ENCODE data around the gene SOX13.
"Not testable (repeated sequence)": the region's sequence is repeated elsewhere in the genome, so short reads cannot be mapped to it uniquely, and the experiment has no call there.

SOX13 gene

DNA sequence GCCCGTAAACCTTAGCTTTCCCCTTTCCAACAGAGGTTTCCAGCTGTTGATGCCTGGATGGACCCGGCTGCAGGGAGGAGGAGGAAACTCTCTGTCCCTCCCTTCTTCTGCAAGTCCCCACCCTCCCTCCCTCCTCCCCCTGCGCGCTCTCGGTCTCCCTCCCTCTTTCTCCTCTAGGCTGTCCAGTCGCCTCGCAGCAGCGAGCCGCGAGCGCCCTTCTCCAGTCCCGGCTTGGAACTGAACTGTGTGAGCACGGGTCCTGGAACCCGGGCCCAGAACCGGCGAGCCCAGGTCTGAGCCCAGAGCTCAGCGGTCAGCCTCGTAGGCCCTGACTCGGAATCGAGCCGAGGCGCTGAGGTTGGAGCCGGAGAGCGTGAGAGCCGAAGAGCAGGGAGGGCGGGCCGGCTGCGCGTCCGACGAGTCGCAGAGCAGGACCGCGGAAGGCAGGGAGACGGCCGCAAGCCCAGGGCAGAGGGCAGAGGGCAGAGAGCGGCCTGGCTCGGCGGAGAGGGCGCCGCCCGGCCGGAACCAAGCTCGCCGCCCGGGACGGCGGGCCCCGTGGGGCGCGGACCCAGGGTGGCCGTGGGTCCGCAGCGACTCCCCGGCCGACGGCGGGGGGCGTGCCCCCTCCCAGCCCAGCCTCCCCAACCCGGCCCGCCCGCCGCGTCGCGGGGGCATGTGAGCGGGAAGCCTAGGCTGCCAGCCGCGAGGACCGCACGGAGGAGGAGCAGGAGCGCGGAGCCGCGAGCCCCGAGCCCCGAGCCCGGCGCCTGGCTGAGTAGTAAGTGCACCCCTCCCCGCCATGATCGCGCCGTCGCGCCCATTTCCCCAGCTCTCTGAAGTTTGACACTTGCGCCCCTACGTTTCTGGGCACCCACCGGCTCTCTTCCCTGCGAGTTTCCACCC is at the start of gene SOX13:
Gene SOX13 (plus strand): TSS at position 185 of the 906 bp plus-strand sequence. CDS start 39,801 bp downstream, outside the sequence.
- DNase-seq (ENCODE audit: low read depth) = peak; percentile 90

DNA sequence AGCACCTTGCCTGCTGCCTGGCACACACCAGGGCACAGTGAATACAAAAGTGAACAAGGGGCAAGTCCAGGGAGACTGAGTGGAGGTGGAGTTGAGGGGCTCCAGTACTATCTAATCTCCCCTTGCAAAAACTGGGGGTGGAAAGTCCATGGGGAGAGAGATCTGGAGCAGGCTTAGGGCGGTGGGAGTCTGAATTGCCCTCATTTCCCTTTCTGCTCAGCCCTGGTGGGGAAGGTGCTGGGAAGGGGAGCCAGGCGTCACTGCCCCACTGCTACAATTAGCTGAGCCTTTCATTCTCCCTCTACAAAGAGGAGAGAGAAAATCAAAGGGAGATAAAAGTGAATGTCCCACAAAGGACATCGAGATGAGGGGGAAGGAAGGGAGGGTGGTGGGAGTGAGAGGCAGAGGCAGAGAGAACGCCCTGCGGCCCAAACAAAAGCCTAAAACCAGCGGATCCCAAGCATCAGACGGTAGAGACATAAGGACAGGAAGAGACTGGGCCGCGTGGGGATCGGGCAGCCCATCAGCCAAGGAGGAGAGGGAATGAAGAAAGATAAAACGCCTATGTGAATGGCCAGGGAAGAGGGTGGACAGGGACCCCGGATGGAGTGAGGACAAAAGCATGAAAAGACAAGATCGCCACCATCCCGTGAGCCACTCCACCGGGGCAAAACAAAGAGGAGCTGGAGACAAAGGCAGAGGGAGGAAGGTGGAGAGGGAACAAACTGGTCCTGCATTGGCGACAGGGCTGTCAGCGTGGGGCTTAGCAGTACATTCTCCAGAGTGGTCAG is 46.8 kb upstream of the SOX13 start:
- DNase-seq (ENCODE audit: low read depth) = no peak

DNA sequence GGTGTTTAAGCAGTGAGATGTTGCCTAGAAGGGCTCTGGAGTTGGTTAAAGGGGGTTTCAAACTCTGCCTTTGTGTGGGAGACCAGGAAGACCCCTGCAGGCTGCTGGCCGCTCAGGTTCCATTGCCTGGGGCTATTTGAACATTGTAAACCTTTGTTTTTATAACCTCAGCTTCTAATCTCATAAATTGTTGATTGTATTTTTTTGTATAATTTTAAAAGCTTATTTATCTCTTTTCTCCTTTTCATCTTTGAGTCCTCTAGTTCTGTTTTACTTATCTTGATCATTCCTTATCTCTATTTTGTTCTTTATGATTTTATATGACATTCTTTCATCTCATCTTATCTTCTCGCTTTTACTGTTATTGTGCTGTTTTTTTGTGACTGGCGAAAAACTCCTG is 45.5 kb upstream of the SOX13 start:
- DNase-seq (ENCODE audit: low read depth) = no peak

DNA sequence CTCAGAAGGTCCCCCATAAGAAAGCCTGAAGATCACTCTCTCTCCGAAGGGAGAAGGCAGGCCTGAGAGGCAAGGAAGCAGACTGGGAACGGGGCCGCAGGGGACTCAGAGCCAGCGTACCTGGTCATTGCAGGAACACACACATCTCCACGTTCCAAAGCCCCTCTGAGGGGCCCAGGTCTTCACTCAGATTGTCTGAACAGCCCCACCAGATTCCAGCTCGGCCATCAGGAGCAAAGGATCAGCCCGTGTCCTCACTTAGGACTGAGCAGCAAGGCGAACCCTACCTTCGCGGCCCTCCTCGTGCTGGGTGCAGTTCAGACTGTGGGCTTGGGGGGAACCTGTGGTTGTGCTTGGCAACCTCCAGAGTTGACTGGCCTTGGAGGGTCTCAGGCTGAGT is 43.9 kb upstream of the SOX13 start:
- no peak for DNase-seq (ENCODE audit: low read depth)

DNA sequence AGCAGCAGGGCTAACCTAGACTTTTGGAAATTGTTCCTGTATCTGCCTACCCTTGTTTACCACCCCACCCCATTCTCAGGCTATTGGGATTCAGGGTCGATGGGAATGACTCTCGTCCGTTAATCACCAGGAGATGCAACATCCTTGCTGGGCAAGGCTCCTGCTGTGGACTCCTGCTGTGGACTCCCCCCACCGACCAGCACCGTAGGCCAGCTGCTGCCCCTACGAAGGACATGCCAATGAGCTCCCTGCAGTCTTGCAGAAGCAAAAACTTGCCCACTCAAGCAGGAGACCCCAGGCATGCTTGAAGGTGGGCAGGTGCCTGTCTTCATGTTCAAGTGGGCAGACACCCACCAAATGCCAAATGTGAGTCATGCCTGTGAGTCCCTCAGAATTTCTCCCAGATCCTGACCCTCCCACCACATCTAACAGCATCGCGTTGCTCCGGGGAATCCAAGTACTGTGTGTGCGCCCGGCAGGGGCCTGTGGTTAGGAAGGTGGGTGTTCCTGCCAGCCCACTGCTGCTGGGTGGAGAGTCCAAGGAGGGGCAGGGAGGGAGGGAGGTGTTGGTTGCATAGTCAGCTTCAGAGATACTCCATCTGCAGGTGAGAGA is 41.7 kb upstream of the SOX13 start:
- no peak for DNase-seq (ENCODE audit: low read depth)

DNA sequence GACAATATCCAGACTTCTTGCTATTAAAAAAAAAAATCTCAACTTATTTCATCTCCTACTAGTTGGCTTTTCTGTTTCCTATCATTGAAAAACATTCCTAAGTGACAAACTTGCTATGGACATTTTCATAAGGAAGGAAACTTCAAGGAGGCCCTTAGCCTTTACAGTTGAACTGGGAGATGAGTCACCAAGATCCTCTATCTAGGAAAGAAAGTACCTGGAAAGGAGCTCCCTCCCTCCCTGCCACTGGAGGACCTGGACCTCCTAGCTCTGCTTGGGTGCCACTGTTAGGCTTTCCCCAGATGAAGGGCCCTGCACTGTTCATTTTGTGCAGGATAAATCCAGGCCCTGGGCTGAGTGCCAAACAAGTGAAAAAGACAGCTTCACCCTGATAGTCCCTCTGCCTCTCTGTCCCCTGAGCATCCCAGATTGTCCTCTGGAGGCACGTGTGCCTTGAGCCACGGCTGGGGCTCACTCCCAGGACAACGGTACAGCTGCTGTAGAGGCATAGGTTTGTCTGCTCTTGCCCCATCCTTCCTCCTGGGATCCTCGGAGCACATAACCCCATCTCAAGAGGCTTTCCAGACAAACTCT is 40.2 kb upstream of the SOX13 start:
- peak; percentile 26 for DNase-seq (ENCODE audit: low read depth)

DNA sequence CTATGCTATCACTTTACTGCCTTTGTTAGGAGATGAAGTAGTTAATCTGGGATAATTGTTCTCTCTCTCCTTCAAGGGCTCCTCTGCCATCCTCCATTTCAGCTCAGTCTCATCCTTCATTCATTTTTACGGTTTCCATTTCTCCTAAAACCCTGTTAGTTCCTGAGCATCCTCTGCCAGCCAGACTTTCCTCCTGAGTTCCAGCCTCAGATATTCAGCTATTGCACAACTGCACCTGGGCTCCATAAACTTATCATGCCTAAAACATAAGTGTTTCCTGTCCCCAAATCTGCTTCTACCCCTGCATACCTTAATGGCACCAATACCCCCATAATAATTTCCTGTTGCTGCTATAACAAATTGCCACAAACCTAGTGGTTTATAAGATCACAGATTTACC is 39.6 kb upstream of the SOX13 start:
- DNase-seq (ENCODE audit: low read depth) = no peak

DNA sequence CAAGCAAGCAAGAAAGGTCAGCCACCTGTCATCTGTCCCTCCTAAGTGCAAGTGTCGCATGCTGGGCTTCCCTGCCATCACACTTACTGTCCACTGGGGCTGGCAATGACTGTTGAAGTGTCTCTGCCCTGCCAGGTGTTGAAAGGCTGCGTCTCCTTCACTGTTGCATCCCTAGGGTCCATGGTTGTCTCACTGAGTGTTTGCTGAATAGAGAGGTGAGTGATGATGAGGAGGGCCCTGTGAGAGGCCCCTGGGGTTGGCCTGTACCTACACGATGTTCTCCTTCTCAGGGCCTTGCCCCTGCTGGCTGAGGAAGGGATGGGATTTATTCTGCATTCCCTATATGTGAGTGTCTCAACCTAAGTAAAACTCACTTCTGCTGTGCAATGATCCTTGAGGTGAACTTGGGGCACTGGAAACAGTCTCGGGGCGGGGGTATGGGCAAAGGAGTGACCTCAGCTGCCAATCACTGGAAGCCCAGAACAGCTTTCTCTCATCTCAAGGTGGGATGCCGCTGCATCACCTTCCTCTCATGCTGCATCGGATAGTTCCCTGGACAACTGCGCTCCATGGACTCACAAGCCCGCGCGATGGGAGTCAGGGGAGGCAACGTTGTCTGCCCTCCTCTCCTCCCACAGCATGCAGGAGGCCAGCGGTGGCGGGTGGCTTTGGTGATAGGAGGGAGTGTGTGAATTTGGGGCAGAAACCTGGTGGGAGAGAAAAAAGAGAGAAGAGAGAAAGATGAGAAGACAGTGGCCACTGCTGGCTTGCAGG is 35.8 kb upstream of the SOX13 start:
- DNase-seq (ENCODE audit: low read depth) = peak; percentile 12

DNA sequence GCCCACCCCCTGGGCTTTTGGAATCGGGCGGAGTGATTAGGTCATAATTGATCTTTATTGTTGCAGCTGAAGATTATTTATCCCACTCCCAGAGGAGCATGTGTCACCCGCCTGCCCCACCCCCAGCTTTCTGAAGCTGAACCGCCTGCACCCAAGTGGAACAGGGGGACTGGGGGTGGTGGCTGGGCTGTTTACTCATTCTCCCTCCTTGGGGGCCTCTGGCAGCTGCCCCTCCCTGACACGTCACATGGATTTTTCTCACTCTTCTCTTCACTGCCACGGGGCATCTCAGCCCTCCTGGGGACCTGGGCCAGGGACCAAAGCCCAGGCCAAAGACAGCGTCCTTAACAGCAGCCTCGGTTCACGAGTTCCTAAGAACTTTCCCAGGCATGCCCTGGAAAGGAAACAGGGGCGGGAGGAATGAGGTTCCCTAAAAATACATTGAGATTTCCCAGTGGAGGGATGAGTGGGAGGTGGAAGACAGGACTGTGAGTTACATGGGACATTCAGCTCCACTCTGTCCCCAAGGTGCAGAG is 31.6 kb upstream of the SOX13 start:
- no peak for DNase-seq (ENCODE audit: low read depth)

DNA sequence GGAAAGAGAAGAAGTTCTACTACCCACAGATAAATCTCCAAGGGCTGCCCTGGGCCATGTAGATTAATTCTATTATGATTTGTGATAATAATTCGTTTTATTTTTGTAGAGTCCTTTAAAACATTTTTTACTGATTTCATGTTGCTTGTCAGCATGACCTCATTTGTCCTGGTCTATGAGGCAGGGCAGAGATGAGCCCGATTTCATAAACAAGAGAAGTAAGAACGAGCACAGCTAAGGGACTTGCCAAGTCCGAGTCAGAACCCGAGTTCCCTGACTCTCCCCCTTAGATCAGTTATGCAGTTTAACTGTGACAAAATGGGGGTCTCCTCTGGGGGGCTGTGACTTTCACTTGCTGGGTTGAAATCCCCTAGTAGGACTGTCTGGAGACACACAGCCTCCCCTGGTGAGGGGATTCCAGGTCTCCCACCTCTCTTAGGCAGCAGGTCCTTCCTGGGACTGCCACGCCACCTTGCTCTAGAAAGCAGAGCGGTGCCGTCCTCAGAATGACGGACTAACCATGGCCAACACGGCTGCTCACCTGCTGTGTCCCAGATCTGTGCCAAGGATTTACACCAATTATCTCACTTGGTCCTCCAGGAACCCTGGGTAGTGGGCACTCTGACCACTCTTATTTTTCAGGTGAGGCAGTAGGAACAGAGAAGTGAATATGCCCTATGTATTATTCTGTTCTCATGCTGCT is 31.0 kb upstream of the SOX13 start:
- no peak for DNase-seq (ENCODE audit: low read depth)

DNA sequence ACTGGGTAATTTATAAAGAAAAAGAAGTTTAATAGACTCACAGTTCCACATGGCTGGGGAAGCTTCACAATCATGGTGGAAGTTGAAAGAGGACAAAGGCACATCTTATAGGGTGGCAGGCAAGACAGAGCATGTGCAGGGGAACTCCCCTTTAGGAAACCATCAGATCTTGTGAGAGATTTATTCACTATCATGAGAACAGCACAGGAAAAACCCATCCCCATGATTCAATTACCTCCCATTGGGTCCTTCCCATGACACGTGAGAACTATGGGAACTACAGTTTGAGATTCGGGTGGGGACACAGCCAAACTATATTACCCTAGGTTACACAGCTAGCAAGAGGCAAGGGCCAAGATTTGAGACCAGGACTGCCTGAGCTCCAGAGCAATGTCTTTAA is 30.4 kb upstream of the SOX13 start:
- DNase-seq (ENCODE audit: low read depth) = no peak

DNA sequence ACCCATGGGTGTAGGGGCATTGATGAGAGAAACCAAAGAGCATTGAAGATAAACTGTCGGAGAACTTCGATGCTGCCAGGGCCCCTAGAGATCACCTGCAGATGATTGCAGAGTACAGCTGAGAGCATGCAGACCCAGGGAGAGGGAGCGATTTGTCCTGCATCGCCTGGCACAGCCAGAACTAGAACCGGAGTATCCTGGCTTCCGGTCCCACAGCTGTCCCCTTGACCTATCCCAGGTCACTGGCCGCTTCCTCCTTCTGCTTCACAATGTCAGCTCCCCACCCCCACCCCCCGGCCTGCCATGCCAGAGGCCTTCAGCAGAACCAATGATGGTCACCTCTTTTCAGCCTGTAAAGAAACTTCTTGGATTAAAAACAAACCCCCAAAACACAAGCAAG is 29.2 kb upstream of the SOX13 start:
- no peak for DNase-seq (ENCODE audit: low read depth)

DNA sequence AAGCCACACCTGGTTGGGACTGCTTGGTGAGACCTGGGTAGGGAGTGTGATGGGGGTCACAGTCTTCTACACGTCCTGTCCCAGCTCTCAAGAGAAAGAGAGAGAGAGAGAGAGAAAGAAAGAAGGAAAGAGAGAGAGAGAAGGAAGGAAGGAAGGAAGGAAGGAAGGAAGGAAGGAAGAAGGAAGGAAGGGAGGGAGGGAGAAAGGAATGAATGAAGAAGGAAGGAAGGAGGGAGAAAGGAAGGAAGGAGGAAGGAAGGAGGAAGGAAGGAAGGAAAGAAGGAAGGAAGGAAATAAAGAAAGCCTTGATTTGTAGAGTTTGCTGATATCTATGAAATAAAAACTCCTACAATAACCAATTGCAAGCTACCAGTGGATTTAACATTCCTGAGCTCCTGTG is 28.5 kb upstream of the SOX13 start:
- DNase-seq (ENCODE audit: low read depth) = no peak

DNA sequence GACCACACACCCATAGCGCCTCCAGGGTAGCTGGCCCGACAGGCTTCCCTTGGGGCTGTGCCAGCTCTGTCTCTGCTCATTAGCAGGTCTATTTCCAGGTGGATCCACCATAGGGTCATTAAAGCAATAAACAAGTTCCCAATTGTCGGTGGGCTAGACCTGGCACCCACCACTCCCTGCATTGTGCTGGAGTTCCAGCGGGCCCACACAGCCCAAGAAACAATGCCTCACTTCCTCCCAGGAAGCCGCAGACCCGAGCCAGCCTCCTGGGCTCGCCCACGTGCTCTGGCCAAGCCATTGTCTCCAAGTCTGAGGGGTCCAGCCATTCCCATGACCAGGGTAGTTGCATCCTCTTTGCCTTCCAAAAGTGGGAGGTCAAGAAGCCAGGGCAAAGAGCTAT is 27.5 kb upstream of the SOX13 start:
- no peak for DNase-seq (ENCODE audit: low read depth)

DNA sequence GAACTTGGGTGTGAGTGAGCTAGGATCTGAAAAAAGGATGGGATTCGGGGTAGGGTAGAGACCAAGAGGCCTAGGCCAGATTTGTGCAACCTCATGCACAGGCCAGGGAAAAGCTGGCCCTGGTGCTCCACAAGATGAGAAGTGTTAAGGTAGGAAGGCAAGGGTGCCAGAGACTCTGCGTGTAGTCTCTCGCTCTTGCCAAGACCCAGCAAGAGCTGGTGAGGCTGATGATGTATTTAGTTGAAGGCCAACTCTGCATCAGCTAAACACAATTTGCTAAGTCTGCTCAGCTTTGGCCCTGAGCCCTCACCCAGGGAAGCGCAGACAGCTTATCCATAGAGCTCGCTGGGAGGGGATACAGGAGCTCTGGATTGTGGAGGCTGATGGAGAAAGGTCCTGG is 26.6 kb upstream of the SOX13 start:
- DNase-seq (ENCODE audit: low read depth) = no peak

DNA sequence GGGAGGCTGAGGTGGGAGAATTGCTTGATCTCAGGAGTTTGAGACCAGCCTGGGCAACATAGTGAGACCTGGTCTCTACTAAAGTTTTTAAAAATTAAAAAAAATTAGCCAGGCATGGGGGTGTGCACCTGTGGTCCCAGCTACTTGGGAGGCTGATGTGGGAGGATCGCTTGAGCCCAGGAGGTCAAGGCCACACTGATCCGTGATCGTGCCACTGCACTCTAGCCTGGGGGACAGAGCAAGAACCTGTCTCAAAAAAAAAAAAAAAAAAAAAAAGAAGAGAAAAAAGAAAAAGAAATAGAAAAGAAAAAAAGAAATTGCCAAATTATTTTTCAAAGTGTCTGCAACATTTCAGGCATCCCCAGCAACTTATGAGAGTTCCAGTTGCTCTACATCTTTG is 24.1 kb upstream of the SOX13 start:
- DNase-seq (ENCODE audit: low read depth) = not testable (repeated sequence)

DNA sequence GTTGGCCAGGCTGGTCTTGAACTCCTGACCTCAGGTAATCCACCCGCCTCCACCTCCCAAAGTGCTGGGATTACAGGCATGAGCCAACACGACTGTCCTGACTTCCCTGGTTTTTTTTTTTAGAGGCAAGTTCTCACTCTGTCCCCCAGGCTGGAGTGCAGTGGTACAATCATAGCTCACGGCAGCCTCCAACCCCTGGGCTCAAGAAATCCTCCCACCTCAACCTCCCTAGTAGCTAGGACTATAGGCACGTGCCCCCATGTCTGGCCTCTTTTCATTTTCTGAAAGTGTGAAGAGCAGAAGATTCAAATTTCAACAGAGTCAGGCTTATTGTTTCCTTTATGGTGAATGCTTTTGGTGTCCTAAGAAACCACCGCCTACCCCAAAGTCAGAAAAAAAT is 21.7 kb upstream of the SOX13 start:
- DNase-seq (ENCODE audit: low read depth) = no peak

DNA sequence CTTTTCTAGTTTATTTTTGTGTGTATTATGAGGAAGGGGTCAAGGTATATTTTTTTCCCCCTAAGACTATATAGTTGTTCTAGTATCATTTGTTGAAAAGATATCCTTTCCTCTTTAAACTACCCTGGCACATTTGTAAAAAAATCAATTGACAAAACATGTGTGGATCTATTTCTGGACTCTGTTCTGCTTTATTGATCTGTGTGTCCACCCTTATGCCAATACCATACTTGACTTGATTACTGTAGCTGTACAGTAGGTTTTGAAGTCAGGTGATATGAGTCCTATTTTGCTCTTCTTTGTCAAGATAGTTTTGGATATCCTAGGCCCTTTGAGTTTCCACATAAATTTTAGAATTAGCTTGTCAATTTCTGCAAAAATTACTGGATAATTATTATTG is 21.2 kb upstream of the SOX13 start:
- no peak for DNase-seq (ENCODE audit: low read depth)

DNA sequence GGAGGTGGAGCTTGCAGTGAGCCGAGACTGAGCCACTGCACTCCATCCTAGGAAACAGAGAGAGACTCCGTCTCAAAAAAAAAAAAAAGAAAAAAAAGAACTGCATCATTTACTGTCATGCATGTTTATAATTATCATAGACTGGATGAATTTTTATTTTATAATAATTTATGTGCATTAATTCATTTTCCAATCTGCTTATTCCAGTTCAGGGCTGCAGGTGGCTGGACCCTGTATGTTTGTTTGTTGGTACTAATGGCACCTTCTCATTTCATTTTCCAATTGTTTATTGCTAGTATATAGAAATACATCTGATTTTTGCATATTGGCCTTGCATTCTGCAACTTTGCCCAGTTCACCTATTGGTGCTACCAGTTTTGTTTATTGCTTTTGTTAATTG is 19.0 kb upstream of the SOX13 start:
- no peak for DNase-seq (ENCODE audit: low read depth)

DNA sequence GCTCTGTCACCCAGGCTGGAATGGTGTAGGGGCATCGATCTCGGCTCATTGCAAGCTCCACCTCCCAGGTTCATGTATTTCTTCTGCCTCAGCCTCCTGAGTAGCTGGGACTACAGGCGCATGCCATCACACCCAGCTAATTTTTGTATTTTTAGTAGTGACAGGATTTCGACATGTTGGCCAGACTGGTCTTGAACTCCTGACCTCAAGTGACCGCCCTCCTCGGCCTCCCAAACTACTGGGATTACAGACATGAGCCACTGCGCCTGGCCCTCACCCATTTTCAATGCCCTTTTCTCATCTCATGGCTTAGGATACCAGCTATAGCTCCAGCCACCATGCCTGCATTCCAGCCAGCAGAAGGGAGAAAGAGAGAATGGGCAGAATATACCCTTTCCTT is 12.9 kb upstream of the SOX13 start:
- DNase-seq (ENCODE audit: low read depth) = no peak

DNA sequence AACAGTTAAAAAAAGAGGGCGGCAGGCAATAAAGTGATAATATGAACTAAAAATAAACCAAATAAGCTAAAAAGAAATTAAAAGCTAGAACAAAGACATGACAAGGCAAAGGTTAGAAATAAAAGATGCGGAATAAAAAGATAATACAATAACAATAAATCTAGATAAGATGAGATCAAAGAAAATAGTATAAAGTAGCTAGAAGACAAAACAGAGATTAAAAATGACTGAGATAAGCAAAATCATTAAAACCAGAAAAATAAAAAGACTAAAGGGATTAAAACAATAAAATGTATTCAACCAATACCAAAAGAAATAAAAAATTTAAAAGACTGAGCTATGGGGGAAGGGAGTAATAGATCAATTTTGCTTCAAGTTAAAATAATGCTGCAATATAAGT is 10.8 kb upstream of the SOX13 start:
- DNase-seq (ENCODE audit: low read depth) = no peak

Data from ELR (cell line).